Measurements from ENCODE around the gene MCC.

- TF ChIP-seq CTCF (tag by site-specific recombination; IDR thresholded peaks at IDR 0.05): no peak
- TF ChIP-seq YY1 (tag by site-specific recombination; IDR thresholded peaks at IDR 0.05): no peak
- no peak for TF ChIP-seq ZNF830 (tag by site-specific recombination; IDR thresholded peaks at IDR 0.05; ENCODE audit: low read depth)
- TF ChIP-seq ZNF221 (tag by site-specific recombination; IDR thresholded peaks at IDR 0.05; ENCODE audit: borderline replicate concordance): no peak
- no peak for TF ChIP-seq ZSCAN23 (tag by site-specific recombination; IDR thresholded peaks at IDR 0.05)
- TF ChIP-seq ZNF140 (tag by site-specific recombination; IDR thresholded peaks at IDR 0.05): no peak
- TF ChIP-seq ZBTB20 (tag by site-specific recombination; IDR thresholded peaks at IDR 0.05): no peak
- TF ChIP-seq ZFP37 (tag by site-specific recombination; IDR thresholded peaks at IDR 0.05): no peak
Measured at GRCh38 chr5:113394658-113395057, 93.6 kb downstream of the MCC start.
